ENCODE measurements around the gene ZNF319. TPM values are rescaled to one million over a fixed set of nuclear protein-coding genes. Genes with fewer than 3 reads are reported as not detected.

ZNF319 gene
- total and polyA plus RNA-seq, 7 experiments from 2014 or later = 4.4 to 20.8 (median 12.5) TPM

GRCh38 chr16:57998486-57998885, 2.0 kb downstream of the ZNF319 start:
- H3K9me3 ChIP-seq (ENCODE audit: control insufficient read depth in 2 of 3, low read length in 3 of 3) = no peaks in the 10 kb centered on the region
- H3K27me3 Mint-ChIP-seq = no peaks in the 10 kb centered on the region
- peak overlapping the region; percentile 79 to 92 (median 85) for H3K27ac Mint-ChIP-seq
- ATAC-seq = no peak
- H3K27me3 ChIP-seq (ENCODE audit: control insufficient read depth in 2 of 2, insufficient read depth in 2 of 2, low read length in 2 of 2) = no peaks in the 10 kb centered on the region
- intact Hi-C loops (cut with micrococcal nuclease) = loop anchor here in 1 of 2 donors (1.0 to 5.0 kb wide), 3 partner anchors 190 to 406 kb away; no protein-coding TSS in a partner anchor
- peak overlapping the region; percentile 85 for H3K27ac ChIP-seq (ENCODE audit: low read depth, low read length)
- no peaks in the 10 kb centered on the region for H3K9me3 Mint-ChIP-seq
- peaks cover 24 to 70% (median 55%) of the 10 kb centered on the region in 7 donors for H3K4me1 Mint-ChIP-seq
- ChIA-PET POLR2A (interaction anchor here (0.9 to 1.0 kb wide), 2 partner anchors 10 to 1067 kb away, joined by 3 to 4 read pairs; no protein-coding TSS in a partner anchor), CTCF (interaction anchor here (0.7 to 6.6 kb wide), 3 partner anchors 92 to 168 kb away, joined by 3 to 43 read pairs (median 16); no protein-coding TSS in a partner anchor)
- H3K4me1 ChIP-seq (ENCODE audit: control insufficient read depth in 2 of 2, insufficient read depth in 2 of 2, low read length in 2 of 2) = peaks cover 51 to 55% of the 10 kb centered on the region in 2 donors
- H3K36me3 Mint-ChIP-seq = peaks cover 0 to 11% (median 0%) of the 10 kb centered on the region in 5 donors
- peak overlapping the region; percentile 67 for H3K4me3 ChIP-seq (ENCODE audit: low read length)
- peak overlapping the region; percentile 70 to 91 (median 82) for H3K4me3 Mint-ChIP-seq
- peaks cover 0 to 45% (median 12%) of the 10 kb centered on the region in 3 experiments for H3K36me3 ChIP-seq (ENCODE audit: control insufficient read depth in 2 of 3, insufficient read depth in 3 of 3, low read length in 3 of 3)
- DNase-seq = peak in 8 of 9 donors; percentile 19 to 61 (median 32)

DNA sequence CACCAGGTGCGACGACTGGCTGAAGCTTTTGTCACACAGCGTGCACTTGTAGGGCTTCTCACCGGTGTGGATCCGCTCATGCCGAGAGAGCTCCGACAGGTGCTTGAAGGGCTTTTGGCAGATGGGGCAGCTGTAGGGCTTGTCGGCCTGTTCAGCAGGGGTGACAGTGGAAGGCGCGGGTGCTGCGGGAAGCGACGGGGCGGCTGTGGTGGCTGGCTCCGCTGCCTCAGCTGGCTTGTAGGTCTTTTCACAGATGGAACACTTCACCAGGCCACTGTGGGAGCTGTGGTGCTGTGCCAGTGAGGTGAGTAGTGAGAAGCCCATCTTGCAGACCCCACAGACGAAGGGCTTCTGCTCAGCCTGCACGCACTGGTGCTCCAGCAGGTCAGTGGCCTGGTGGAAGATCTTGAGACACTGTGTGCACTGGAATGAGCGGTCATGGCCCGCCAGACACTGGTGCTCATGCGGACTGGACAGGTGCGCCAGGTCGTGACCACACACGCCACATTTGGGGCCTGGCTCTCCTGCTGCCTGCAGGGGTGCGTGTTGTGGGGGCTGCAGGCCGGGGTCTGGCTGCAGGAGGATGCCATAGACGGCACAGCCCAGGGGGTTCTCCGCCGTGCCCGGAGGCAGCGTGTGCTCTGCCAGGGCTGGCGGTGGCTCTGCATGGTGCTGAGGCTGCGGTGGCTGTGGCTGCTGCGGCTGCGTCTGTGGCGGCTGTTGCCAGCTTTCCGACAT, 2.8 kb downstream of the ZNF319 start:
- H3K27ac ChIP-seq (ENCODE audit: low read depth, low read length) = peak overlapping the region; percentile 85
- Mint-ChIP-seq H3K36me3 (peaks cover 0 to 11% (median 0%) of the 10 kb centered on the region in 5 donors), H3K27me3 (no peaks in the 10 kb centered on the region), H3K9me3 (no peaks in the 10 kb centered on the region), H3K4me3 (peak overlapping the region; percentile 70 to 91 (median 82)), H3K27ac (peak overlapping the region; percentile 79 to 92 (median 85)), H3K4me1 (peaks cover 24 to 76% (median 57%) of the 10 kb centered on the region in 7 donors)
- ATAC-seq (no peak), DNase-seq (no peak)
- intact Hi-C loops (cut with micrococcal nuclease) = loop anchor here in 1 of 2 donors (1.0 to 5.0 kb wide), 3 partner anchors 189 to 405 kb away; no protein-coding TSS in a partner anchor
- no peaks in the 10 kb centered on the region for H3K27me3 ChIP-seq (ENCODE audit: control insufficient read depth in 2 of 2, insufficient read depth in 2 of 2, low read length in 2 of 2)
- peaks cover 0 to 45% (median 12%) of the 10 kb centered on the region in 3 experiments for H3K36me3 ChIP-seq (ENCODE audit: control insufficient read depth in 2 of 3, insufficient read depth in 3 of 3, low read length in 3 of 3)
- no peaks in the 10 kb centered on the region for H3K9me3 ChIP-seq (ENCODE audit: control insufficient read depth in 2 of 3, low read length in 3 of 3)
- ChIA-PET POLR2A (interaction anchor here (1.0 kb wide), 1 partner anchor 9 kb away, joined by 3 read pairs; no protein-coding TSS in a partner anchor), CTCF (interaction anchor here (0.6 to 6.6 kb wide), 3 partner anchors 9 to 97 kb away, joined by 3 to 43 read pairs (median 16); no protein-coding TSS in a partner anchor)
- H3K4me1 ChIP-seq (ENCODE audit: control insufficient read depth in 2 of 2, insufficient read depth in 2 of 2, low read length in 2 of 2) = peaks cover 51 to 55% of the 10 kb centered on the region in 2 donors
- H3K4me3 ChIP-seq (ENCODE audit: low read length) = peak overlapping the region; percentile 67

- H3K4me1 Mint-ChIP-seq = peaks cover 24 to 73% (median 51%) of the 10 kb centered on the region in 7 donors
- ChIA-PET CTCF (interaction anchor here (6.6 kb wide), 1 partner anchor 97 kb away, joined by 43 read pairs; no protein-coding TSS in a partner anchor), POLR2A (no interaction called here)
- H3K27me3 Mint-ChIP-seq = no peaks in the 10 kb centered on the region
- Histone ChIP-seq H3K4me1 (ENCODE audit: control insufficient read depth in 2 of 2, insufficient read depth in 2 of 2, low read length in 2 of 2) (peaks cover 49 to 55% of the 10 kb centered on the region in 2 donors), H3K27me3 (ENCODE audit: control insufficient read depth in 2 of 2, insufficient read depth in 2 of 2, low read length in 2 of 2) (no peaks in the 10 kb centered on the region), H3K4me3 (ENCODE audit: low read length) (no peak overlapping the region), H3K9me3 (ENCODE audit: control insufficient read depth in 2 of 3, low read length in 3 of 3) (no peaks in the 10 kb centered on the region), H3K27ac (ENCODE audit: low read depth, low read length) (peak overlapping the region; percentile 37), H3K36me3 (ENCODE audit: control insufficient read depth in 2 of 3, insufficient read depth in 3 of 3, low read length in 3 of 3) (peaks cover 0 to 45% (median 12%) of the 10 kb centered on the region in 3 experiments)
- H3K4me3 Mint-ChIP-seq = peak overlapping the region in 4 of 10 donors; percentile 45 to 85 (median 81)
- peaks cover 0 to 11% (median 0%) of the 10 kb centered on the region in 5 donors for H3K36me3 Mint-ChIP-seq
- intact Hi-C loops (cut with micrococcal nuclease) = loop anchor here in 1 of 2 donors (5.0 kb wide), 1 partner anchor 405 kb away; no protein-coding TSS in a partner anchor
- DNase-seq (no peak), ATAC-seq (no peak)
- H3K27ac Mint-ChIP-seq = peak overlapping the region in 6 of 9 donors; percentile 16 to 83 (median 76)
- H3K9me3 Mint-ChIP-seq = no peaks in the 10 kb centered on the region
Measured at GRCh38 chr16:57997176-57997527, 3.3 kb downstream of the ZNF319 start.

- peaks cover 0 to 11% (median 0%) of the 10 kb centered on the region in 5 donors for H3K36me3 Mint-ChIP-seq
- H3K27ac Mint-ChIP-seq = peak overlapping the region in 4 of 9 donors; percentile 9 to 83 (median 36)
- Histone ChIP-seq H3K9me3 (ENCODE audit: control insufficient read depth in 2 of 3, low read length in 3 of 3) (no peaks in the 10 kb centered on the region), H3K4me3 (ENCODE audit: low read length) (no peak overlapping the region), H3K4me1 (ENCODE audit: control insufficient read depth in 2 of 2, insufficient read depth in 2 of 2, low read length in 2 of 2) (peaks cover 43 to 55% of the 10 kb centered on the region in 2 donors), H3K27ac (ENCODE audit: low read depth, low read length) (peak overlapping the region; percentile 46), H3K27me3 (ENCODE audit: control insufficient read depth in 2 of 2, insufficient read depth in 2 of 2, low read length in 2 of 2) (no peaks in the 10 kb centered on the region), H3K36me3 (ENCODE audit: control insufficient read depth in 2 of 3, insufficient read depth in 3 of 3, low read length in 3 of 3) (peaks cover 0 to 45% (median 12%) of the 10 kb centered on the region in 3 experiments)
- DNase-seq (no peak), ATAC-seq (no peak)
- peaks cover 24 to 67% (median 46%) of the 10 kb centered on the region in 7 donors for H3K4me1 Mint-ChIP-seq
- no peaks in the 10 kb centered on the region for H3K9me3 Mint-ChIP-seq
- H3K27me3 Mint-ChIP-seq = no peaks in the 10 kb centered on the region
- intact Hi-C loops (cut with micrococcal nuclease) = loop anchor here in 1 of 2 donors (5.0 kb wide), 1 partner anchor 404 kb away; no protein-coding TSS in a partner anchor
- POLR2A ChIA-PET = no interaction called here
- H3K4me3 Mint-ChIP-seq = peak overlapping the region in 2 of 10 donors; percentile 19 to 79
- CTCF ChIA-PET = interaction anchor here (6.6 kb wide), 1 partner anchor 96 kb away, joined by 43 read pairs; no protein-coding TSS in a partner anchor
Measured at GRCh38 chr16:57996406-57997175, 3.9 kb downstream of the ZNF319 start.

DNA sequence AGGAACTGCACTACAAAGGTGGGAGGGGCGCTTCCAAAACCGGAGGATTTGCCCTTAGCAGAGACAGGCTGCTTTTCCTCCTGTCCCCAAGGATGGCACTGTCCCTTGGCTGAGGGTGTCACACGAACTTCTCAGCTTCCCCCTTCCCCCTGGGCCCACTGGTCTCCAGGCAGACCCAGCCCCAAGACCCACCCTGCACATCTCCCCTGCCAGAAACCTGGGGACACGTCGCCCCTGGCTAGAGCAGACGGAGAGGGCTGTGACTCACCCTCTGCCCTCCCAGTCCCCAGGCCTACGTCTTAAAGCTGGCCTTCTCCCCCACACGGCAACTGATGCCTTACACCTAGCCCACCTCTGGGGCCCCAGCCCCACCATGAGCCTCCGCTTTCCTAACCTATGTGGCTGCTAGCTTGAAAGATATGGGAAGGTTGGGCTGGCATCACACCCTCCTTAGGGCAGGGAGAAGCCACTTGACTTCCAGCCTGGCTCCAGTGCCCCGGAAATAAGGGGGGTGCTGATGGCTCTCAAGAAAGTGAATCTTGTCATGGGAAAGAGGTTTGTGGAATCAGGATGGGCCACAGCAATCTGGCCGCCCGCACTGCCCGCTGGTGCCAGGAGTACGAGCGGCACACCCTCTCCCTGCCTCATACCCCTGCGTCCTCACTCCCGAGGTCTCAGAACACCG, 4.6 kb downstream of the ZNF319 start:
- Mint-ChIP-seq H3K27me3 (no peaks in the 10 kb centered on the region), H3K27ac (peak overlapping the region; percentile 9 to 89 (median 74)), H3K4me1 (peaks cover 27 to 60% (median 41%) of the 10 kb centered on the region in 7 donors), H3K36me3 (peaks cover 0 to 11% (median 0%) of the 10 kb centered on the region in 5 donors), H3K9me3 (no peaks in the 10 kb centered on the region), H3K4me3 (peak overlapping the region in 3 of 10 donors; percentile 23 to 50 (median 29))
- no peaks in the 10 kb centered on the region for H3K27me3 ChIP-seq (ENCODE audit: control insufficient read depth in 2 of 2, insufficient read depth in 2 of 2, low read length in 2 of 2)
- H3K4me3 ChIP-seq (ENCODE audit: low read length) = no peak overlapping the region
- H3K36me3 ChIP-seq (ENCODE audit: control insufficient read depth in 2 of 3, insufficient read depth in 3 of 3, low read length in 3 of 3) = peaks cover 0 to 43% (median 12%) of the 10 kb centered on the region in 3 experiments
- H3K4me1 ChIP-seq (ENCODE audit: control insufficient read depth in 2 of 2, insufficient read depth in 2 of 2, low read length in 2 of 2) = peaks cover 43 to 55% of the 10 kb centered on the region in 2 donors
- POLR2A ChIA-PET = no interaction called here
- peak overlapping the region; percentile 46 for H3K27ac ChIP-seq (ENCODE audit: low read depth, low read length)
- DNase-seq (no peak), ATAC-seq (no peak)
- H3K9me3 ChIP-seq (ENCODE audit: control insufficient read depth in 2 of 3, low read length in 3 of 3) = no peaks in the 10 kb centered on the region
- intact Hi-C loops (cut with micrococcal nuclease) = loop anchor here in 1 of 2 donors (5.0 kb wide), 1 partner anchor 404 kb away; no protein-coding TSS in a partner anchor
- CTCF ChIA-PET = no interaction called here

Measured in naive thymus-derived CD4-positive, alpha-beta T cell (primary cell).